GM23248 (cell line): Measurements from ENCODE around the gene CLSTN2. TPM values are rescaled to one million over a fixed set of nuclear protein-coding genes. Genes with fewer than 3 reads are reported as not detected.

ENCODE experiments used
- DNase-seq: peaks from one replicate; pipeline ENCODE4 v3.0.0-alpha.2; 2015
- H2AFZ ChIP-seq: fragments of 200-600 bp; sonication (generic); 2 replicates; pipeline ENCODE4 v1.6.1; 2016; ENCODE audit warnings: antibody characterized with exemption
- H3F3A ChIP-seq: fragments of 200-600 bp; sonication (generic); 2 replicates; pipeline ENCODE4 v1.6.1; 2016; ENCODE audit warnings: mild to moderate bottlenecking, antibody characterized with exemption, mixed run types; ENCODE audit not compliant: insufficient read depth
- H3K27ac ChIP-seq: fragments of 200-600 bp; sonication (generic); 2 replicates; pipeline ENCODE4 v1.5.1; 2016; ENCODE audit warnings: mild to moderate bottlenecking
- H3K27me3 ChIP-seq: fragments of 200-600 bp; sonication (generic); replicated peaks from 2 replicates; pipeline ENCODE4 v1.6.1; 2016; ENCODE audit warnings: mild to moderate bottlenecking; ENCODE audit not compliant: insufficient read depth
- H3K36me3 ChIP-seq: fragments of 200-600 bp; sonication (generic); 2 replicates; pipeline ENCODE4 v1.6.1; 2016; ENCODE audit warnings: low read depth, mild to moderate bottlenecking
- H3K4me1 ChIP-seq: fragments of 200-600 bp; sonication (generic); 2 replicates; pipeline ENCODE4 v1.6.1; 2016; ENCODE audit warnings: mild to moderate bottlenecking; ENCODE audit not compliant: insufficient read depth
- H3K4me2 ChIP-seq: fragments of 200-600 bp; sonication (generic); one replicate; pipeline ENCODE4 v1.6.1; 2016; ENCODE audit warnings: mild to moderate bottlenecking; ENCODE audit not compliant: unreplicated experiment
- H3K4me3 ChIP-seq: fragments of 200-600 bp; sonication (generic); 2 replicates; pipeline ENCODE4 v1.5.1; 2016; ENCODE audit warnings: mild to moderate bottlenecking
- H3K79me2 ChIP-seq: fragments of 200-600 bp; sonication (generic); 2 replicates; pipeline ENCODE4 v1.6.1; 2016; ENCODE audit warnings: mild to moderate bottlenecking; ENCODE audit not compliant: insufficient read depth
- H3K9ac ChIP-seq: fragments of 200-600 bp; sonication (generic); 2 replicates; pipeline ENCODE4 v1.6.1; 2016; ENCODE audit warnings: mild to moderate bottlenecking
- H3K9me2 ChIP-seq: fragments of 200-600 bp; sonication (generic); 2 replicates; pipeline ENCODE4 v1.6.1; 2016; ENCODE audit warnings: mixed run types, mild to moderate bottlenecking, moderate library complexity; ENCODE audit not compliant: insufficient read depth
- H3K9me3 ChIP-seq: fragments of 200-600 bp; sonication (generic); one replicate; pipeline ENCODE4 v1.6.1; 2017; ENCODE audit warnings: low read depth
- H4K20me1 ChIP-seq: fragments of 200-600 bp; sonication (generic); 2 replicates; pipeline ENCODE4 v1.6.0; 2016; ENCODE audit not compliant: insufficient read depth
- EZH2 ChIP-seq: fragments of 200-600 bp; sonication (generic); IDR thresholded peaks from 2 replicates; pipeline ENCODE4 v1.6.1; 2018; ENCODE audit warnings: antibody characterized with exemption, mild to moderate bottlenecking; ENCODE audit not compliant: insufficient read depth, poor library complexity, severe bottlenecking
- EZH2phosphoT487 ChIP-seq: fragments of 200-600 bp; sonication (generic); IDR thresholded peaks from 2 replicates; pipeline ENCODE4 v1.6.1; 2018; ENCODE audit warnings: antibody characterized with exemption, moderate library complexity, mild to moderate bottlenecking, low read depth; ENCODE audit not compliant: insufficient read depth
- WGBS, 2 experiments: methylation state at CpG; one replicate each; pipeline ENCODE4 v1.1.6; 2015 to 2017; ENCODE audit warnings: low lambda C conversion rate in 2 of 2, low coverage in 1 of 2; ENCODE audit errors: missing lambda C conversion rate in 2 of 2; 5-methylcytosine and 5-hydroxymethylcytosine counted together
- in situ Hi-C: fragments of 300-500 bp; cut with MboI; formaldehyde crosslinking; loops from 2 replicates; pipeline ENCODE4 v1.15.0; 2020
- polyA plus RNA-seq: library from polyadenylated mRNA; unstranded; fragments of >200 nt; fragmentation: Nextera tagmentation; extraction: Ambion mirVana; gene quantifications from 2 replicates; pipeline ENCODE4 v1.2.1, GENCODE V29; 2016
- total RNA-seq: library from RNA; depleted of rRNA; stranded (reverse); fragments of >200 nt; shearing (Covaris generic); gene quantifications from 2 replicates; pipeline ENCODE4 v1.2.3, GENCODE V29; 2014

CLSTN2 gene
- total and polyA plus RNA-seq, 2 experiments from 2014 or later, result not detected

DNA sequence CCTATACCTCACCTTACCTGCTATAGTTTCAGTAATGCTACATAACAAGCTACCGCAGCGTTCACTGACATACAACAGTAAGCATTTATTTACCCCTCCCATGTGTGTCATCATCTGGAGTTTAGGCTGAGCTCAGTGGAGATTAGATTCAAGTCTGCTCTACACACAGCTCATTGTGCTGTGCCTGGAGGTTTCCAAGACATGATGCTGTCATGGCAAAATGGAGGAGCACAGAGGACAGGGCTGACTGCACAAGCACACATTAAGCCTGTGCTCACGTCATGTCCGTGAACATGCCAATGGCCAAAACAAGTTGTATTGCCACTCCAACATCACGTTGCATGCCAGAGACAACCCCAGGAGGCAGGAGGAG lies 409.1 kb downstream of the CLSTN2 start:
- no peaks in the 10 kb centered on the region for H3K9me2 ChIP-seq
- H4K20me1 ChIP-seq, result no peaks in the 10 kb centered on the region
- no peaks in the 10 kb centered on the region for H3F3A ChIP-seq
- peaks cover 3% of the 10 kb centered on the region; the same call in 1 of the 2 replicates for H3K27me3 ChIP-seq
- no peaks in the 10 kb centered on the region for H3K79me2 ChIP-seq
- H3K9ac ChIP-seq, result no peak overlapping the region
- no peak overlapping the region for H2AFZ ChIP-seq
- TF ChIP-seq EZH2phosphoT487 (no peak), EZH2 (no peak)
- no peak overlapping the region for H3K4me2 ChIP-seq
- in situ Hi-C loops, result no loop called here
- WGBS, 2 experiments, result 45% methylated on average over 5 of the region's 5 CpGs
- no peak for DNase-seq
- no peaks in the 10 kb centered on the region for H3K9me3 ChIP-seq
- no peaks in the 10 kb centered on the region for H3K36me3 ChIP-seq
- no peak overlapping the region for H3K4me3 ChIP-seq
- no peak overlapping the region for H3K27ac ChIP-seq
- H3K4me1 ChIP-seq, result no peaks in the 10 kb centered on the region

DNA sequence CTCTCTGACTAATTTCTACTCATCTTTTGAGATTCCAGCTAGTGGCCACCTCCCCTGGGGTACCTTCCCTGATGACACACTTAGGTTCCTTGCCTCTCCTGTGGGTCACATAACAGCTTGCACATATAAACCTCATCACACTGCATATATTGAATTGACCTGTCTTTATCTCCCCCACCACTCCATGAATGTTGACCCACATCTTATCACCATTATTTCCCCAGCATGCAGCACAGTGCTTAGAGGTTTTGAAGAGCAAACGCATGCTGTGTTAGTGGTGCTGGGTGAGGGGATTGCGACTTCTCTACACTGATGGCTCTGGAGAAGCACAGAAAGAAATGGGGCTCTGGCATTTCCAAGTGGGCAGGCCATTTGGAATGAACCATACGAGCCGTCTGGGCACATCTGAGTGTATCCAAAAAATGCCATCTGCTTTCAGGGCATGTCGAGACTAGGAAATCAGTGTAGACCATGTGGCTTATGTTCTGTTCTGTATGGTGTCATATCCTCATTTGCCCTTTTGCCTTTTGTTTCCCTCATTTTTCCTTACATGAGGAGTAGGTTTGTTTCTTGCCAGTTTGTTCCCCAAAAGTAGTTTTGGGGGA lies 409.7 kb downstream of the CLSTN2 start:
- Histone ChIP-seq H3K27ac (no peak overlapping the region), H3F3A (no peaks in the 10 kb centered on the region)
- in situ Hi-C loops, result no loop called here

DNA sequence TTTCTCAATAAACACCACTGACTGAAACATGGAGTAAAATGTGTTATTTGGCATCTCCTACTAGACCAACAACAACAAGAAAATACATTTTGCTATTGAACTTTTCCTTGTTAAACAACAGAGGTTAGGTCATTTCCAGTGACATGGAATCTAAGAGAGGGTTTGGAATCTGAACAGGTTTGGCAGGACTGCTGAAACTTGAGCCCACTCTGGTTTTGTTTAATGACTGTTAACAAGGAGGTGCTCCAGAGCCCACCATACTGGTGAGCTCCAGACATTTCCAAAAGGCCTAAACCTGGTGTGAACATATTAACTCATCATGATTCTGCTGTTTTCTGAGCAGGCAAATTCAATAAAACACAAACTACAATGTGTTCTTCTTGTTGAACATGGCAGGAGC lies 412.2 kb downstream of the CLSTN2 start:
- TF ChIP-seq EZH2, result no peak
- TF ChIP-seq EZH2phosphoT487, result no peak
- H2AFZ ChIP-seq, result no peak overlapping the region
- H3K4me2 ChIP-seq, result no peak overlapping the region
- H3K27me3 ChIP-seq, result no peaks in the 10 kb centered on the region; the same call in 1 of the 2 replicates
- no peaks in the 10 kb centered on the region for H3K36me3 ChIP-seq
- no peaks in the 10 kb centered on the region for H3K9me3 ChIP-seq
- H3K9ac ChIP-seq, result no peak overlapping the region
- H3F3A ChIP-seq, result no peaks in the 10 kb centered on the region
- H3K79me2 ChIP-seq, result no peaks in the 10 kb centered on the region
- H4K20me1 ChIP-seq, result no peaks in the 10 kb centered on the region
- DNase-seq, result no peak
- H3K9me2 ChIP-seq, result no peaks in the 10 kb centered on the region
- no peaks in the 10 kb centered on the region for H3K4me1 ChIP-seq
- H3K27ac ChIP-seq, result no peak overlapping the region
- no peak overlapping the region for H3K4me3 ChIP-seq
- in situ Hi-C loops, result no loop called here

More for the DNA sequence above, 409.7 kb downstream of the CLSTN2 start:
- no peaks in the 10 kb centered on the region for H3K36me3 ChIP-seq
- H3K79me2 ChIP-seq, result no peaks in the 10 kb centered on the region
- H3K27me3 ChIP-seq, result peaks cover 3% of the 10 kb centered on the region; the same call in 1 of the 2 replicates
- H3K9me2 ChIP-seq, result no peaks in the 10 kb centered on the region
- H2AFZ ChIP-seq, result no peak overlapping the region
- 45 to 48% methylated on average over 5 of the region's 5 CpGs for WGBS, 2 experiments
- H3K4me3 ChIP-seq, result no peak overlapping the region
- H3K9ac ChIP-seq, result no peak overlapping the region
- TF ChIP-seq EZH2phosphoT487 (no peak), EZH2 (no peak)
- DNase-seq, result no peak
- H3K4me2 ChIP-seq, result no peak overlapping the region
- no peaks in the 10 kb centered on the region for H4K20me1 ChIP-seq
- H3K4me1 ChIP-seq, result no peaks in the 10 kb centered on the region
- H3K9me3 ChIP-seq, result no peaks in the 10 kb centered on the region

DNA sequence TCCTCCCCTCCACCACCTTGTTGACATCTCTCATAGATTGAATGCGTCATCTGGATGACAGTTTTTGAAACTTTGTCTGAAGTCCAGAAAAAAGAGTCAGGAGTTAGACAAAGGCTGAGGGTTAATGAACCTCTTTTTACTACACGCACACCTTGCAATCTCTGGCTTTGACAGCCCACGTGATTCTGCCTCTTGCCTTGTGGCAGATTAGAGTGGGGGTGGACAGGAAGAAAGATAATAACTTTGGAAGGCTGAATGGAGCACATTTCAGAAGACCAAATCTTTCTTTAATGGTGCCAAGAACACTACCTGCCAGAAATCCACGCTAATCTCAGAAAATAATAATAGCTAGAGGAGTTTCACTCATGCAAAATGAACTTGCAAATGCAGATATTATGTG lies 415.0 kb downstream of the CLSTN2 start:
- H3K4me2 ChIP-seq, result no peak overlapping the region
- no peaks in the 10 kb centered on the region for H3F3A ChIP-seq
- H3K9me2 ChIP-seq, result no peaks in the 10 kb centered on the region
- H3K79me2 ChIP-seq, result no peaks in the 10 kb centered on the region
- H2AFZ ChIP-seq, result no peak overlapping the region
- H3K4me1 ChIP-seq, result no peaks in the 10 kb centered on the region
- H3K9me3 ChIP-seq, result no peaks in the 10 kb centered on the region
- no peak for DNase-seq
- H3K36me3 ChIP-seq, result no peaks in the 10 kb centered on the region
- in situ Hi-C loops, result no loop called here
- no peak overlapping the region for H3K27ac ChIP-seq
- H3K4me3 ChIP-seq, result no peak overlapping the region
- TF ChIP-seq EZH2phosphoT487, result no peak
- no peaks in the 10 kb centered on the region; the same call in 1 of the 2 replicates for H3K27me3 ChIP-seq
- H3K9ac ChIP-seq, result no peak overlapping the region
- WGBS, 2 experiments, result 37 to 41% methylated on average over 4 of the region's 4 CpGs
- H4K20me1 ChIP-seq, result no peaks in the 10 kb centered on the region

DNA sequence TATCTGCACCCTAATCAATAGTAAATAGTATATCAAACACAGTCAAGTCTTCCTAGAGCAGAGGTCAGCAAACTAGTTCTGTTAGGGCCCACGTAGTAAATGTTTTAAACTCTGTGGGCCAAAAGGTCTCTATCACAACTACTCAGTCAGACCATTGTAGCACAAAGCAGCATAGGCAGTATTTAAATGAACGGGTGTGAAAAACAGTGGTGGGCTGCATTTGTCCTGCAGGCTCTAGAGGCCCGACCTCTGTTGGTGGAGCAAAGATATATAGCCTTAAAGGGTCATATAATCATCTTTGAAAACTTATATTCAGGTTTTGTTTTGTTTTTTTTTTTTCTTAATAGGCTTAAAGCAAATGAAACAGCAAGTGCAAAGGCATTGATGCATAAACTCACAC lies 416.5 kb downstream of the CLSTN2 start:
- H3K9me3 ChIP-seq, result no peaks in the 10 kb centered on the region
- H3K9me2 ChIP-seq, result no peaks in the 10 kb centered on the region
- H3K4me2 ChIP-seq, result no peak overlapping the region
- no peak overlapping the region for H2AFZ ChIP-seq
- in situ Hi-C loops, result no loop called here
- WGBS, 2 experiments, result 11 to 22% methylated on average over 3 of the region's 3 CpGs
- no peaks in the 10 kb centered on the region for H3K79me2 ChIP-seq
- DNase-seq, result no peak
- H3K4me1 ChIP-seq, result no peaks in the 10 kb centered on the region
- no peaks in the 10 kb centered on the region for H3F3A ChIP-seq
- H4K20me1 ChIP-seq, result no peaks in the 10 kb centered on the region
- no peaks in the 10 kb centered on the region; the same call in 1 of the 2 replicates for H3K27me3 ChIP-seq
- no peak overlapping the region for H3K27ac ChIP-seq
- H3K4me3 ChIP-seq, result no peak overlapping the region
- H3K9ac ChIP-seq, result no peak overlapping the region
- H3K36me3 ChIP-seq, result no peaks in the 10 kb centered on the region
- TF ChIP-seq EZH2phosphoT487 (no peak), EZH2 (no peak)
